Erythroblast (primary cell): ENCODE results near the gene EPB41L2.

Source experiments
- GATA1 ChIP-seq: IDR thresholded peaks from 2 replicates; pipeline ENCODE4 v1.6.1; 2011; ENCODE audit warnings: low read depth, mild to moderate bottlenecking, control low read depth, low read length, moderate library complexity
- POLR2A ChIP-seq: IDR thresholded peaks from 2 replicates; pipeline ENCODE4 v1.6.1; 2011; ENCODE audit warnings: mild to moderate bottlenecking, low read length

- no peak for TF ChIP-seq POLR2A
- TF ChIP-seq GATA1 = no peak
Observed at GRCh38 chr6:130829333-130829910, 233.6 kb downstream of the EPB41L2 start.
